ENCODE measurements around the gene E2F4.
A peak's percentile ranks its signal among the peaks of the same experiment; 100 is the strongest.

E2F4 gene

DNA sequence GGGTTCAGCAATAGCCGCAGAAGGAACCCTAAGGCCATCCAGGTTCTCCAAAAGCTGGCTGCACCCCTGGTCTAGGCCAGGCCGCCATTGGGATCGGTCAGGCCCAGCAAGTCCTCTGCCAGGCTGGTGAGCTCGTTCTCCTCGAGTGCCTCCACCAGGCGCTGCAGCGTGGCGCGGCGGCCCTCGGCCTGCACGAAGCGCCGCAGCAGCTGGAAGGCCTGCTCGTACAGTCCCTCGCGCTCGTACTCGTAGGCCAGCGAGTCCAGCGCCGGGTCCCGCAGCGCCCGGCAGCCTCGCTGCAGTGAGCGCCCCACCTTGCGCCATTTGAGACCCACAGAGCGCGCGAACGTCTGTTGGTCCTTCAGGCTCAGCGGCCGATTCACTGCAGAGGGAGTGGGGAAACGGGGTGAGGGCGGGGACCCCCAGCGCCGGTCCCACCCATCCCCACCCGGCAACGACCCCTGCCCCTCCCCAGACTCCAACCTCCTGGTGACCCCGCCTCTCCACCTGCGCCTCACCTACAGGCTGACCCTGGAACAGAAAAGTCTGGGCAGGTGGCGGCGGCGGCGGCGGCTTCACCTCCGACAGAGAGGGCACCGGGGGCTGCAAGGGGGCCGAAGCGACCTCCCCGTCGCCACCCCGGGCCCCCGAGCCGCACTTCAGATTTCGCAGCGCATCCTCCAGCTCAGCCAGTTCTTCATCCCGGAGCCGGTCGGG is 37.2 kb upstream of the E2F4 start:
- no peak for DNase-seq (ENCODE audit: low read depth)
- TF ChIP-seq, protein P1, sequence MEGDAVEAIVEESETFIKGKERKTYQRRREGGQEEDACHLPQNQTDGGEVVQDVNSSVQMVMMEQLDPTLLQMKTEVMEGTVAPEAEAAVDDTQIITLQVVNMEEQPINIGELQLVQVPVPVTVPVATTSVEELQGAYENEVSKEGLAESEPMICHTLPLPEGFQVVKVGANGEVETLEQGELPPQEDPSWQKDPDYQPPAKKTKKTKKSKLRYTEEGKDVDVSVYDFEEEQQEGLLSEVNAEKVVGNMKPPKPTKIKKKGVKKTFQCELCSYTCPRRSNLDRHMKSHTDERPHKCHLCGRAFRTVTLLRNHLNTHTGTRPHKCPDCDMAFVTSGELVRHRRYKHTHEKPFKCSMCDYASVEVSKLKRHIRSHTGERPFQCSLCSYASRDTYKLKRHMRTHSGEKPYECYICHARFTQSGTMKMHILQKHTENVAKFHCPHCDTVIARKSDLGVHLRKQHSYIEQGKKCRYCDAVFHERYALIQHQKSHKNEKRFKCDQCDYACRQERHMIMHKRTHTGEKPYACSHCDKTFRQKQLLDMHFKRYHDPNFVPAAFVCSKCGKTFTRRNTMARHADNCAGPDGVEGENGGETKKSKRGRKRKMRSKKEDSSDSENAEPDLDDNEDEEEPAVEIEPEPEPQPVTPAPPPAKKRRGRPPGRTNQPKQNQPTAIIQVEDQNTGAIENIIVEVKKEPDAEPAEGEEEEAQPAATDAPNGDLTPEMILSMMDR (IDR thresholded peaks at IDR 0.05; ENCODE audit: low read length, missing control alignments), result no peak
- H3K4me3 ChIP-seq (replicated peaks; ENCODE audit: low read depth, low read length), result no peak overlapping the region

DNA sequence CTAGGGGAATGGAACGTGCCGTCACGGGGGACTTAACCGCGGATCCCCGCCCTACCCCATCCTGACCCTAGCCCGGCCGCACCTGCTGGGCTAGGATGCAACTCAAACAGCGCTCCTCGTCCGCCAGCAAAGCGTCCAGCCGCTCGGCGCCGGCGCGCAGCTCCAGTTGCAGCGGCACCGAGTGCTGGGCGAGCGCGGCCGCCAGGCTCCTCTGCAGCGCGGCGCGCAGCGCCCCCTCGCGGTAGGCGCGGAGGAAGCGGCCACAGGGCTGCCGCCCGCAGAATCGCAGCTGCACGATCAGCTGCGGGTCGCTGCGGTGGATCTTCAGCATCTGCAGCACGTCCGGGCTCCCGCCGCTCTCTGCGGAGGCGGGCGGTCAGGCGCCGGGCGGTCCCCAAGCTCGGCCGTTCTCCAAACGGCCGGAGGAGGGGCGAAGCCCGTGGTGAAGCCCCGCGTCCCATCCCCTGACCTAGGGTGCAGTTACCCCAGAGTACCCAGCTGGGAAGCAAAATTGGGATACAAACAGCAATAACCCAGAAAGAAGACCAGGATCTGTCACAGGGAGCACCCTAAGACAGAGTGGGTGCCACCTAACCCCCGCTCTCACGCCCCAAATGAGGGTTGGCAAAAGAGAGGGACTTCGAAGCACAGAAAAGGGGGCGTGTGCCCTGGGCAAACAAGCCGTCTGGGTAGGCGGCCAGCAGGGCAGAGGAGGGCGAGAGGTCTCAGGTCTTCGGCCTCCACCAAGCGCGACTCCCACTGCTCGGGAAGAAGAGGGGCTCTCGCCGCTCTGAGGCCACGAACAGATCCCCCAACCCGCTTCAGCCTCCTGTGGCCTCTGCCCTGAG is 36.4 kb upstream of the E2F4 start:
- DNase-seq (ENCODE audit: low read depth), result peak; percentile 81
- TF ChIP-seq, protein P1 (IDR thresholded peaks at IDR 0.05; ENCODE audit: low read length, missing control alignments), result peak; percentile 48
- no peak overlapping the region for H3K4me3 ChIP-seq (replicated peaks; ENCODE audit: low read depth, low read length)

DNA sequence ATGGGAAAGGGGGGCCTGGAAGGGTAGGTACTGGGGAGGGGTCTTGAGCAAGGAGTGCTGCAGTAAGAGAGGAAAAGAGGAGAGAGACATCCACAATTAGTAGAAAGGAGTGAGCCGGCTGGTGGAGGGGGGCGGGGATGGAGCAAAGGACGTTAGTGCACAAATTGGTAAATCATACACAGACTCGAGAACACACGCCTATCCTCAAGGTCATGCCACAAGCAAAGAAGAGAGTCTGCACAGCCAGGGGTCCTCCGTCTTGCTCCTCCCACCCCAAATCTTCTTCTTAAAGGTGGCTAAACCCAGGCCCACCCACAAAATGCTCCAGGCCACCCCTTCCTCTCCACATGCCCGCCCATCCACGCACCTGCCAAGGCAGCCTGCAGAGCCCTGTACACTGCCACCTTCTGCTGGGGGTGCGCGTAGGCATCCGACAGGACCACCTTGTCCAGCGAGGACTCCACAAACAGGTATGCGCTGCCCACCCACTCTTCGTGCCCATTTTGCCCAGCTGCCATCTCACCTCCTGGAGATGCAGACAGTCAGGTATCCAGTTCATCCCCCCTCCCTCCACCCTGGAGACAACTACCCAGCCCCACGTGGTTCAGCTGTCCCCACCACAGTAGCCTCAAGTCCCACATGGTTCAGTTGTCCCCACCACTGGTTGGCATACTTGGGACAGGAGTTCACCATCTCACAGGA is 35.7 kb upstream of the E2F4 start:
- TF ChIP-seq, protein P1 (IDR thresholded peaks at IDR 0.05; ENCODE audit: low read length, missing control alignments), result no peak
- no peak overlapping the region for H3K4me3 ChIP-seq (replicated peaks; ENCODE audit: low read depth, low read length)
- DNase-seq (ENCODE audit: low read depth), result no peak

DNA sequence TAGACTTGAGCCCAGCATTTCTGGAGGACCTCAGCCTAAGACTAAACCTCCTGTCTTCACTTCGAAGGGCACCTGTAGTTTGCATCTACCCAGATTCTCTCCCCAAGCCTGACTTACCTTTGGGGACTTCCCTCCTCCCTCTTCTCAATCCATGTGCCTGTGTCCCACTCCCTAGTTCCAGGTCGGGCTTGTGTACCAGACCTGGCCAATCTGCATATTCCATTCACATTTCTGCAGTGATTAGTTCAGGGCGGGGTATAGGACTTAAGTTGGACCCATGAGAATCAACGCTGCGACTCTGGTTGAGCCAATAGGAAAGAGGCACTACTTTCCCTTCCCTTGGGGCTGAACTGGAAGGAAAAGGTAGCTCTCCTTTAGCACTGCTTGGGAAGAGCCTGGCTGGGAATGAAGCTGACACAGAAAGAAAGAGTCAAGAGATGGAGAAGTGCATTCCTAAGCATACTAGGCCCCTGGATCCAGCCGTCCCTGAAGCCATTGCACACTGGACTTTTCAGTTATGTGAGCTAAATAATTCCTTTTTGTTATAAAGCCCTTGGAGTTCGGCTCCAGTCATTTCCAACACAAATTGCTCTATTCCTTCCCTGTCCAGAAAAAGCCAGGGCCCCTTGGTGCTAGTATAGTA is 34.7 kb upstream of the E2F4 start:
- DNase-seq (ENCODE audit: low read depth), result no peak
- no peak overlapping the region for H3K4me3 ChIP-seq (replicated peaks; ENCODE audit: low read depth, low read length)
- TF ChIP-seq, protein P1 (IDR thresholded peaks at IDR 0.05; ENCODE audit: low read length, missing control alignments), result no peak

DNA sequence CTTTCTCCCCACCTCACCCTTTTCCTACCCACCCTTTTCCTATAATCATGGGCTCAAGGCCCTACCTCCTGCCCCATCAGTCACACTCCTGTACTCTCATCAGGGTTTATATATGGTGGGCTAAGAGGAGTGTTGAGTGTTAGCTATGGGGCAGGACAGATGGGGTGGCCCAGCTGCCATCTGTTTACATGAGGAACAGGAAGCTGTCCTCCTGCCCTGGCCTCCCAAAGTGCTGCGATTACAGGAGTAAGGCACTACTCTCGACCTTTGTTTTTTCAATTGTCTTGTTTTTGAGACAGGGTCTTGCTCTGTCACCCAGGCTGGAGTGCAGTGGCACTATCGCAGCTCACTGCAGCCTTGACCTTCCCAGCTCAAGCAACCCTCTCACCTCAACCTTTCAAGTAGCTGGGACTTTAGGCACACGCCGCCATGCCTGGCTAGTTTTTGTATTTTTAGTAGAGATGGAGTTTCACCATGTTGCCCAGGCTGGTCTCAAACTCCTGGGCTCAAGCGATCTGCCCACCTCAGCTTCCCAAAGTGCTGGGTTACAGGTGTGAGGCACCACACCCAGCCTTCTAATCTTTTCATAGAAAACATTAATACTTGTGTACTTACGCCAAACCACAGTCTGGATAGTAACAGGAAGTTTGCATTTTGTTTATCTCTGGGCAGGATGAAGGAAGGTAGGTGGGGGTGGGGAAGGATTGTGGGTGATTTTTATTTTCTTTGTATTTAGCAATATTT is 33.9 kb upstream of the E2F4 start:
- TF ChIP-seq, protein P1 (IDR thresholded peaks at IDR 0.05; ENCODE audit: low read length, missing control alignments), result no peak
- H3K4me3 ChIP-seq (replicated peaks; ENCODE audit: low read depth, low read length), result no peak overlapping the region
- no peak for DNase-seq (ENCODE audit: low read depth)

Data from fibroblast of pulmonary artery (primary cell).